GM19240 (cell line): ENCODE data around the gene STAT5B.
A peak's percentile ranks its signal among the peaks of the same experiment; 100 is the strongest.
"Not testable (repeated sequence)": the region's sequence is repeated elsewhere in the genome, so short reads cannot be mapped to it uniquely, and the experiment has no call there.

Experiments
- DNase-seq: peaks from one replicate; pipeline ENCODE4 v3.0.0; 2011; ENCODE audit warnings: low spot score; ENCODE audit not compliant: insufficient read length

Gene STAT5B

GRCh38 chr17:42306385-42306667, 30.1 kb upstream of the STAT5B start:
- DNase-seq = no peak

DNA sequence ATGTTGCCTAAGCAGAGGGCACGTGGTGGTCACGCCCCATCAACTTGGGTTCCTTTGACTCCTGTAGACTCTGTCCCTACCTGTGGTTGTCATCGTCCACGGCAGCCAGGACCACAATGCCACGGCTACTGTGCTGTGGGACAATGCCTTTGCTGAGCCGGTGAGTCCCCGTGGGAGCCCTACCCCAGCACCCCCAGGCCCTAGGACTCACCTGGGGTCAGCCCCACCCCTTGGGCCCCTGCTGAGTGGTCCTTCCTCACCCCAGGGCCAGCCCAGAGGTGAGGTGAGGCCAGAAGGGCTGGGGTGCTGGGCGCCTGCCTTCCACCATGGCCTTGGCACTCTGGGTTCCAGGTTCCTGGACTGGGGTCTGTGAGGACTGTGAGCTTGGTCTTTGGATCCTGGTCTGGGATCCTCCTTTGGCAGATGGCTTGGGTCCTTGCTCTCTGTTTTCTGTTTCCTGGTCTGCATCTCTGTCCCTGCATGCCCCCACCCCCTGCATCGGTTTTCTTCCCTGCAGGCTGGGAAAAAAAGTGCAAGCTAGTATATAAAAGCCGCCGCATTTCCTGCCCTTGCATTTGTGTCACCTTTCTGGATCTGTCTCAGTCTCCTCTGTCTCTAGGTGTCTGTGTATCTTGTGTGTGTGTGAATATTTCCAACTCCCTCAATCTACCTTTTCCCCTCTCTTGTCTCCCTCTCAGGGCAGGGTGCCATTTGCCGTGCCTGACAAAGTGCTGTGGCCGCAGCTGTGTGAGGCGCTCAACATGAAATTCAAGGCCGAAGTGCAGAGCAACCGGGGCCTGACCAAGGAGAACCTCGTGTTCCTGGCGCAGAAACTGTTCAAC, 29.6 kb upstream of the STAT5B start:
- no peak for DNase-seq

- DNase-seq = not testable (repeated sequence)
Measured at GRCh38 chr17:42305031-42305330, 28.8 kb upstream of the STAT5B start.

- no peak for DNase-seq
Measured at GRCh38 chr17:42304187-42305030, 28.2 kb upstream of the STAT5B start.

- no peak for DNase-seq
Measured at GRCh38 chr17:42303694-42304093, 27.5 kb upstream of the STAT5B start.

DNA sequence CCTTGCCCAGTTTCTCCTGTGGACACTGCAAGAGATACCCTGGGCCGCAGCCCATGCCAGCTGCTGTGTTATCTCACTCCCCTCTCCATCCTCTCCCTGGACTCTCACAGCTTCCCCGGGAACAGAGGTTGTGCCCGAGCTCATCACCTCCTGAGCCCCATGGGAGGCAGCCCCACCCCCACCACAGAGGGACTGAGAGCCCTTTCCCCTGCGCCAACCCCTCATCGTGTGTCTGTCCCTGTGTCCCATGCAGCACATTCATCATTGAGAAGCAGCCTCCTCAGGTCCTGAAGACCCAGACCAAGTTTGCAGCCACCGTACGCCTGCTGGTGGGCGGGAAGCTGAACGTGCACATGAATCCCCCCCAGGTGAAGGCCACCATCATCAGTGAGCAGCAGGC, 24.8 kb upstream of the STAT5B start:
- DNase-seq = no peak

DNA sequence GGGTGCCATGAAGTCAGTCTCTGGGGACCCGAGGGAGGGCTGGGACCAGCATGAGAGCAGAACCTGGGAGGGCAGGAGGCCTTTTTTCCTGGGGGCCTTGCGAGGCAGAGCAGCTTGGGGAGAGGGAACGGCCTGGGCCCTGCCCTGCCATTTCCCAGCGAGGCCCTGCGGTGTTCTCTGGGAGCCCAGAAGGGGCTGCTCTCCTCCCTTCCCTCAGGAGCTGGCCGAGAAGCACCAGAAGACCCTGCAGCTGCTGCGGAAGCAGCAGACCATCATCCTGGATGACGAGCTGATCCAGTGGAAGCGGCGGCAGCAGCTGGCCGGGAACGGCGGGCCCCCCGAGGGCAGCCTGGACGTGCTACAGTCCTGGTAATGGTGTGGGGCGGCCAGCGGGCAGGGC, 23.7 kb upstream of the STAT5B start:
- DNase-seq = not testable (repeated sequence)

GRCh38 chr17:42299361-42299760, 23.2 kb upstream of the STAT5B start:
- DNase-seq = not testable (repeated sequence)

GRCh38 chr17:42297775-42298174, 21.6 kb upstream of the STAT5B start:
- DNase-seq = not testable (repeated sequence)

DNA sequence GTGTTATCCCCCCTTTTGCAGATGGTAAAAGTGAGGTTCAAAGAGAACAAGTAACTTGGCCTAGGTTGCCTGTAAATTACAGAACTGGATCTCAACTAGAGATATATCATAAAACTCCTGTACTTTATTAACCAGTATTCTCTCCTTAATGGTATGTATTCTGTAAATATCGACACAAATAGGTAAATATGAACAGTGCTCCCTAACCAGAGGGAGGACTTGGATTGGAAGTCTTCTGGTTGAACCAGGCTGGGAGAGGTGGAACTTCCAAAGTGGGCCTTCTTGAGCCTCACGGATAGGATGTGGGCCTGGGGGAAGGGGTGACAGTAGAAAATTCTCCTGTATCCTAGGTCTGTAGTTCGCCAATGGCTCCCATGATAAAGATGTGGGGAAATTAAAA, 19.8 kb upstream of the STAT5B start:
- DNase-seq = no peak

- DNase-seq = no peak
Measured at GRCh38 chr17:42294469-42295398, 18.5 kb upstream of the STAT5B start.

DNA sequence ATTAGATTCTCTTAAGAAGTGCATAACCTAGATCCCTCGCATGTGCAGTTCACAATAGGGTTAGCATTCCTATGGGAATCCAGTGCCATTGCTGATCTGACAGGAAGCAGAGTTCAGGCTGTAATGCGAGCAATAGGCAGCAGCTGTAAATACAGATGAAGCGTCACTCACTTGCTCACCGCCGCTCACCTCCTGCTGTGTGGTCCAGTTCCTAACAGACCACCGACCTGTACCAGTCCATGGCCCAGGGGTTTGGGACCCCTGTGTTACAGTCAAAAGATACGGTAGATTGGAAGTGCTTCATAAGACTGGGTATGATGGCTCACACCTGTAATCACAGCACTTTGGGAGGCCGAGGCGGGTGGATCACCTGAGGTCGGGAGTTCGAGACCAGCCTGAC, 14.9 kb upstream of the STAT5B start:
- no peak for DNase-seq

DNA sequence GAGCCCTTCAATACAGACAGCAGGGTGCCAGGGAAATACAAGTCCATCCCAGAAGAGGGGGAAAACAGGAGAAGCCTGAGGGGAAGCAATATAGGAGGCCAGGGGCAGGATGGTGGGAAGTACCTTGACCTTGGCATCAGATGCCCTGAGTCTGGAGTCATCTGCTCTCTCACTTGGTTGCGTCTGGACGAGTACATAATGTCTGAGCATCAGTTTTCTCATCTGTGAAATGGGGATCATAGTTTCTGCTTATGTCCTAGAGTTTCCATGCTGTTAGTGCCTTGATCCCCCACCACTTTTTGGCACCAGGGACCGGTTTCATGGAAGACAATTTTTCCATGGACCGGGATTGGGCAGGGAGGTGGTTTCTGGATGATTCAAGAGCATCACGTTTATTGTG, 14.4 kb upstream of the STAT5B start:
- no peak for DNase-seq

- DNase-seq = no peak
Measured at GRCh38 chr17:42289611-42290181, 13.5 kb upstream of the STAT5B start.

- DNase-seq = no peak
Measured at GRCh38 chr17:42288803-42289610, 12.8 kb upstream of the STAT5B start.

DNA sequence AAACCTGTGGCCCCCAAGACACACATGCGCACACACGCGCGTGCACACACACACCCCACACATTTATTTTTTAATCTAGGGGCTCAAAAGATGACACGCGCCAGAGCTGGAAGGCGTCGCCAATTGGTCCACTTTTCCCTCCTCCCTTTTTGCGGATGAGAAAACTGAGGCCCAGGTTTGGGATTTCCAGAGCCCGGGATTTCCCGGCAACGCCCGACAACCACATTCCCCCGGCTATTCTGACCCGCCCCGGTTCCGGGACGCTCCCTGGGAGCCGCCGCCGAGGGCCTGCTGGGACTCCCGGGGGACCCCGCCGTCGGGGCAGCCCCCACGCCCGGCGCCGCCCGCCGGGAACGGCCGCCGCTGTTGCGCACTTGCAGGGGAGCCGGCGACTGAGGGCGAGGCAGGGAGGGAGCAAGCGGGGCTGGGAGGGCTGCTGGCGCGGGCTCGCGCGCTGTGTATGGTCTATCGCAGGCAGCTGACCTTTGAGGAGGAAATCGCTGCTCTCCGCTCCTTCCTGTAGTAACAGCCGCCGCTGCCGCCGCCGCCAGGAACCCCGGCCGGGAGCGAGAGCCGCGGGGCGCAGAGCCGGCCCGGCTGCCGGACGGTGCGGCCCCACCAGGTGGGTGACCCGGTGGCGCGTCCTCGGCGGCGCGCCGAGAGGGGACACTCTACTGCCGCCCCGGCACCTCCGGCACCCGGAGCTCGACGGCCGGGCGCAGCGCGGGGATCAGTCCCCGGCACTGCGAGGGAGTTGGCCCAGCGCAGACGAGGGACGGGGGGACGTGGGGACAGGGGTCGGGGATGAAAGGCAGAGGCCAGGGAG, 12.0 kb upstream of the STAT5B start, which contains the start of gene STAT5A:
Gene STAT5A (plus strand): TSS at position 522 of the 826 bp plus-strand sequence. CDS start 914 bp downstream, outside the sequence.
- peak; percentile 57 for DNase-seq

- no peak for DNase-seq
Measured at GRCh38 chr17:42287305-42287976, 11.2 kb upstream of the STAT5B start.

- no peak for DNase-seq
Measured at GRCh38 chr17:42286411-42287221, 10.4 kb upstream of the STAT5B start.
